GM19397 (cell line): ENCODE results near the gene NKAIN4.

Experiments
- ATAC-seq: cut with Tn5 transposase; IDR thresholded peaks from one replicate; pipeline ENCODE4 v1.9.1; 2021; ENCODE audit warnings: mild to moderate bottlenecking, moderate library complexity; ENCODE audit not compliant: unreplicated experiment

The NKAIN4 gene

DNA sequence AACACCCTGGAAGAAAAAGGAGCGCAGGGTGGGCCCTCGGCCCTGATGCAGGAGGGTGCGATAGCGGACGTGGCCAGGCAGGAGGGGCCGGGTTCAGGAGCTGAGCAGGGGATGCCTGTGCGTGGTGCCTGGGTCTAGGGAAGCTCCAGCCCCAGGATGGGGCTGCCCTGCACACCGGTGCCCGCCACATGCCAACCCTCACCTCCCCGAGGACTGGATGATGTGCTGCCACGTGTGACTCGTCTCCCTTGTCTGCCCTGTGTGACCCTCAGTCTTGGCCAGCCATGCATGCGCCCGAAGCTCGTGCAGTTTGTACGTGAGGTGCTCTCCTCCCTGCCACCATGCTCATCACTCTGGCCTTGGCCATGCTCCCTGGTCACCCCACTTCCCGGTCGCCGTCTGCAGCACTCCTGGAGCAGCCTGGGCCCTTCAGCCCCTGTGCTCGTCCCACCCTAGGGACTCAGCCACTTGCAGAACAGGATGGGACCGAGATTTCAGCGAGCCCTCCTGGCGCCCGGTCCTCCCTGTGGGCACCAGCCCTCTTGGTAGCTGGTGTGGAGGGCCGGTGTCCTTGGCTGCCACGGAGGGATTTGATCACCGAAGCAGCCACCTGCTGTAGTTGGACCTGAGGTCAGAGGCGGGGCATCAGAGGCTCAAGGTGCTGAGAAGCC is 34.5 kb upstream of the NKAIN4 start:
- no peak for ATAC-seq

DNA sequence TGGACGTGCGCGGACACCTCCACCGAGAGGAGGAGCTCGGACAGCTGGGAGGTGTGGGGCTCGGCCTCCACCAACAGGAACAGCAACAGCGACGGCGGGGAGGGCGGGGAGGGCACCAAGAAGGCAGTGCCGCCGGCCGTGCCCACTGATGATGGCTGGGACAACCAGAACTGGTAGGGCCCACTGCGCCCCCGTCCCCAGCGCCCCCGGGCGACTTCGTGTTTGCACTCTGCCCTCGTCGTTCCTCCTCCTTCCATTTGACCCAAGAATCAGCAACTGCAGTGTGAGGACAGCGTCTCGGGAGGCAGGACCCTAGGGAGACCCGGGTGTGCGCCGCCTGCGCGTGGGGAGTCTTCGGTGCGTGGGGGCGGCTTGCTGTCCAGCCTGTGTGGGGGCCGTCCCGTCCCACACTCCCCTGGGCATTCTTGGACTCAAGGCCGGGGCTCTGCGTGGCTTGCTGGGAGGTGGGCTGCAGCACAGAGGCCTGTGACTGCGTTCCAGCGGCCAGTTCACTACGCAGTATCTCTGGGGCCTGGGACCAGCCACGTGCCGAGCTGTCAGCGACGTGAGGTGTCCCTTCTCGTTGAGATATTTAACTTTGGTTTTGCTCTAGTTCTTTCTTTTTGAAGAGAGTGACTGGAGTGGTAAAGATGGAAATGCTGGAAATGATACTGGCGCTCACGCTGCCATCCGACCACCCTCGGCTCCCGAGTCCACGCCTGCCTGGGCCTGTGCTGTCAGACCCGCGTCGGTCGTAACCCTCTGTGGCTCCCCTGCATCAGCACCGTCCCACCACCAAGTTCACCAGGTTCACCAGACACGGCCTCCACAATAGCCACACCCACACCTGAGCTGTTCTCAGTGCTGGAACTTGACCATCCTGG is 33.7 kb upstream of the NKAIN4 start:
- no peak for ATAC-seq

DNA sequence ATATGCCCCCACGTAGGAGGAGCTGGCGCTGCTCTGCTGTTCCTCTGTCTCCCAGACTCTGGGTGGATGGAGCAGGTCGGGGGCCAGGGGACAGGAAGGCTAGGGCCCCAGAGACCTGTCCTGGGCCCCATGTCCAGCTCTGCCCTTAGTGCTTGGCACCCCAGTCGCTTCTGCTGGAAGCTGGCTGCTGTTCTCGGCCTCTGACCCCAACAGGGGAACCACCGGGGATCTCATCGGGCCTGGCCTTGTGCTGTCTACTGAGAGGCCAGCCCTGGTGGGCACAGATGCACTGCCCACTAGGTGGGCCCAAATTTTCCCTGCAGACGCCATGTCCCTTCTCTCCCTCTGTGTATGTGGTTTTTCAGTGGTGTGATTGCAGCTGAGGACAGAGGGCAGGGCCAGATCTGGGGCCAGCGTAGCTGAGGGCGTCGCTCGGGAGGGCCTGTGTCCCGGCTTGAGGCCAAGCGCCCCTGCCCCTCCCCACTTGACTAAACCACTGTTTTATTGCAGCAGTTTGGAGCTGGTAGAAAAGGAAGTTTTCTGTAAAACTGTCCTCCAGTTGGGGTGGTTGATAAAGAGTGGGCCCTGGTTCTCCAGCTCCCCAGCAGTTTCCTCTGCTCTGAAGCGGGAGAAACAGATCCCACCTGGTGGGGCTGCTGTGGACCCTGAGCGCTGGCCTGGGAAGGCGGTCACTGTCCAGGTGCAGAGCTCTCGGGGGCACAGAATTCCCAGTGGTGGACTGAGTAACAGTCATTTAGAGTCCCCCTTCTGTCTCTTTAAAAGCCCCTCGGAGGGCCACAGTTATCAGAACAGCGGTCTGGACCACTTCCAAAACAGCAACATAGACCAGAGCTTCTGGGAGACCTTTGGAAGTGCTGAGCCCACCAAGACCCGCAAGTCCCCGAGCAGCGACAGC is 32.8 kb upstream of the NKAIN4 start:
- no peak for ATAC-seq

DNA sequence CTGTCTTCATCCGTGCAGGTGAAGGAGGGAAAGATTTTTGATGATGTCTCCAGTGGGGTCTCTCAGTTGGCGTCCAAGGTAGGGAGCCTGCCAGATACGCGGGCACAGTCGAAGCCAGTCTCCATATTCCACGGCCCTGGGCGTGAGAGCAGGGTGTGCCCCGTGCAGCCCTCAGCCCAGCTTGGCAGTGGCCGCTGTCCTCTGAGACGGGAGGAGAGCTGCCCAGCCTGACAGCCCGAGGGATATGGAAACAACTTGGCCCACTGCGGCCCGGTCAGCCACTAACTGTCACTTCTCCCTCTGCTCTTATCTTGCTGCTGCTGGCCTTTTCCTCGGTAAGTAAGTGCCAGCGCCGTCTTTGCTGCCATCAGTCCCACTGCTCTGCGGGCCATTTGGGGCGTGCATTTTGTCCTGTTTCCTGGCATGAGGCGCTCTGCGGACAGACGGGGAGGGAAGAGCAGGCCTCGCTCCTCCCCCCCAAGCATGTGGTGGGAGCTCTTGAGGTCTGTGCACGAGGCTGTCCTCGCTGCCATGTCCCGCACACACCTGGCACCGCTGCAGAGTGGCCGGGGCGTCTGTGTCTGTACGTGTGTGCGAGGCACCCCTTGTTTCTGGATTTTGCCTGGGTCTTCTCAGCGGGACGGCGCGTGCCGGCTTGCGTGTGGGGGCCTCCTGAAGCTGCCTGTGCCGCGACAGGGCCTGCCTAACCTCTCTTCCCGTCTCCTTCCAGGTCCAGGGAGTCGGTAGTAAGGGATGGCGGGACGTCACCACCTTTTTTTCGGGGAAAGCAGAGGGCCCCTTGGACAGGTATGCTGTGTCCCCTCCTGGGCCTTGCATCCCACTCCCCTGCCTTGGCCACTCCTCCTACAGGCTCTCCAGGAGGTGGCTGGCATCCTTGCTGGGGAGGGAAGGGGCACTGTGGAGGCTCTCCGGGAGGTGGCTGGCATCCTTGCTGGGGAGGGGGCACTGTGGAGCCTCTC is 31.7 kb upstream of the NKAIN4 start:
- ATAC-seq: no peak

DNA sequence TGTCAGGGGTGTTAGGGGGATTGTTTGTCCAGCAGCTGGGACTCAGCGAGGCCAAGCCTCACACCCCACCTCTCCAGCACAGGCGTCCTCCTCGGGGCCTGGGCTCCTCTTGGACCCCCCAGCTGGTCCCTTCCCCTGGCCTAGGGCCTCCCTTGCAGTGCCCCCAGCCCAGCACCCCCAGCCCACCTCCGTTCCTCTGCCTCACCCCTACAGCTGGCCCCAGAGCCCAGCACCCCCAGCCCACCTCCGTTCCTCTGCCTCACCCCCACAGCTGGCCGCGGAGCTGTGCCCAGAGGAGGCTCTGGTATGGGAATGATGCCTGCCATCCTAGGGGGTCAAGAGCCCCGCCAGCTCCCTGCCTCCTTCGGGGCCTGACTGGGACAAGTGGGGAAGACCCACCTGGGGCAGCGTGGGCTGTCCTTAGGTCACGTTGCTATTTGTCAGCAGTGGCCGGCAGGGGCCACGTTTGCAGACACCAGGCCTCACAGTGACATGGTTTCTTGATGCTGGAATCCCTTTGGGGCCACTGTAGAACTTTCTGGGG is 30.8 kb upstream of the NKAIN4 start:
- ATAC-seq: no peak

DNA sequence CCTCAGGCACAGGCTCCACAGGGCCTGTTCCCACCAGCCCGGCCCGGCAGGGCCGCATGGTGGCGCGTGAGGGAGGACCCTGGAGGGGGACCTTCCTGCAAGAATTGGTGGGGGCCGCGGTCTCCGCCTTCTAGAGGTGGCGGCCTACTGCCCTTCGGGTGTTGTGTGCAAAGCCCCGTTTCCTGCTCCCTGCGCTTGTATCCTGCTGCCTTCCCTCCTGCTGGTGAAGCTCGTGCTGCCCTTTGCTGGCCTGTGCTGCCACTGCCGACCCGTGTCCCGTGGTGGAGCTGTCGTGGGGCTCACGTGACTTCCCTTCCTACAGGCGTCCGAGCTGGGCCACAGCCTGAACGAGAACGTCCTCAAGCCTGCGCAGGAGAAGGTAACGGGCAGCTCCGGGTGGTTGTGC is 30.3 kb upstream of the NKAIN4 start:
- no peak for ATAC-seq

DNA sequence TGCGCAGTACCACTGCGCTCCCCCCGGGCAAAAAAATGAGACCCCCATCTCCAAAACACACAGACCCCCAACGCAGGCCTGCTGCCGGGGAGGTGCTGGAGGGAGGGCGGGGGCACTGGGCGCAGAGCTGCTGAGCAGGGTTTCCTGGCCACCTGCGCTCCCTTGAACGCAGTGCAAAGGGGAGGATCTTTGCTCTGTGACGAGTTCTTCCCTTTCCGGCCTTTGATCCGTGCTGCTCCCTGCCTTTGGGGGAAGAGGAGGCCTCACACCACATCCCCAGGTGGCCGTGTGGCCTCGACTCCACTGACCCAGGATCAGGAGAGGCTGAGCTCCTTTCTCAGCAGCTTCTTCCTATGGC is 29.8 kb upstream of the NKAIN4 start:
- ATAC-seq: no peak

DNA sequence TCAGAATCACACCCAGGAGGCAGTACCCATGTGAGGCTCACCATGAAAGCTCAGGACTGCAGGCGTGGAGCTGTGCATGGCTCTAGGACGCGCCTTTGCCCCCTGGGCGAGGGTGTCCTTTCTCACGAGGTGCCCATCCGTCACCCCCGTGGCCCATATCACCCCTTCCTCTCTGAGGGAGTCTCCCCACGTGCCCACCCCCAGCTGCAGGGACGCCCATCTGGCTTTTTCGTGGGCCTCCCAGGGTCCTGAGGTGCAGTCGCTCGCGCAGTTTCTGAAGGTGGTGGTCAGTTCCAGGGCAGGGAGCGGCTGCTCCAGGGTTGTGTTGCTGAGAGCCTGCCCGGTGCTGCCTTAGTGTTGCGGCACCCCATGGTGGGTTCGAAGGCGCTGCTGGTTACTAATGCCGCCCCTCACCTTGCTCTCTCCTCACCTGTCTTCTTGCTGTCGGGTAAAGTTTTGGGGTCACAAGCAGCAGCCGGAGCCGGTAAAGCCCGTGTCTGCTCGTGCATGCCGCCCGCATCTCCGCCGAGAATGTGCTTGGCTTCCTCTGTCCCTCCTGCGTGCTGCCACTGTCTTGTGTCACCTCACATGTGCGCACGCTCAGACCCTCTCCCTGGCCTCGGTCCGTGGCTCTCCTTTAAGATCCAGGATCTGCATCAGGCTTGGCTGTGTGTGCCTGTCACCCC is 29.3 kb upstream of the NKAIN4 start:
- ATAC-seq: no peak

DNA sequence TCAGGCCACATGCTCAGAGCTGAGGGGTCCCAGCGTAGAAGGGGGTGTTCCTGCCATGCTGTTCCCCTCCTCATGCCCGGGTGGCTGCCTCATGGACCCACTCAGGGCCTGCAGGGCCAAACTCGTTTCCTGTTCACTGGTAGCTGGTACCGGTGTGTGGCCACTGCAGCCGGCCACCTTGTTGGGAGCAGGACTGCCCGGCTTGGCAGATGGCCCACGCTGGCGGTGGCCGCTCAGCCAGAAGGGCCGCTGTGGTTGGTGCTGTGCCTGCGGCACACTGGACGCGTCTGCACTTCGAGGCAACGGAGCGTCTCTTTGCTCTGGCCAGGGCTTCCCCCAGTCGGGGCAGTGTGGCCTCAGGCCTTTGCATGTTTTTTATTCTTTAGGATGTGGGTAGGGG is 28.7 kb upstream of the NKAIN4 start:
- no peak for ATAC-seq

DNA sequence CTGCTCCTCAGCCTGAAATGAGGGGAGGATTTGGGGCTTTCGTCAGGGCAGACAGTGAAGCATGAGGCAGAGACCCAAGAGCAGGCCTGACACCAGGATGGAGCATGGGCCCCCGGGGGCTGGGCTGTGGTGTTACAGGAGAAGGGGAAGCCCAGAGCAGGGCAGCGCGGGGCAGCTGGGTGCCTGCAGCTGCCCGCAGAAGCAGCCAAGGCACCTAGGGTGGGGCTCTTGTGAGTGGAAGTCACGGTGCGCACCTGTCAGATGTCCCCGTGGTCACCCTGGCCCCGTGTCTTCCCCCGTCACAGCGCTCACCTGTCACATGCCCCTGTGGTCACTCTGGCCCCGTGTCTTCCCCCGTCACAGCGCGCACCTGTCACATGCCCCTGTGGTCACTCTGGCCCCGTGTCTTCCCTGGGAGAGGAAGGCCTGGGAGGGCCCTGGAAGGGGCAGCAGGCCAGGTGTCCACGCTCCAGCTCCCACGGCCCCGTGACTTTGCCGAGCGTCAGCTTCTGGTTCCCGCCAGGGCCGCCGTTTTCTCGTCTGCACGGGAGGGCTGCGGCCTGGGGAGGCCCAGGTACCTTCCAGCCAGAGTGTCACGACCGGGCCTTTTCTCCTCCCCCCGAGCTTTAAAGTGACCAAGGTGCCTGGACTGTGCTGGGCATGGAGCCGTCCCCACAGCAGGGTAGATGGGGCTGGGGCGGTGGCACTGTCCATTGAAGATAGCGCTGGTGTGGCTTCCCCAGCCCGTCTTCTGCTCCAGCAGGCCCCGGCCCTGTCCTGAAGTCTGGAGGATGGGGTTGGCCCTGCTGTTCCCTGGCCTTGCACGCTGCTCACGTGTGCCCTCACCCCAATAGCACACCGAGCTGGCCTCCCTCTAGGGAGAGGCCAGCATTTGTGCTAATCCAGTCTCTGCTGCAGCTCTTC is 27.7 kb upstream of the NKAIN4 start:
- ATAC-seq: no peak

DNA sequence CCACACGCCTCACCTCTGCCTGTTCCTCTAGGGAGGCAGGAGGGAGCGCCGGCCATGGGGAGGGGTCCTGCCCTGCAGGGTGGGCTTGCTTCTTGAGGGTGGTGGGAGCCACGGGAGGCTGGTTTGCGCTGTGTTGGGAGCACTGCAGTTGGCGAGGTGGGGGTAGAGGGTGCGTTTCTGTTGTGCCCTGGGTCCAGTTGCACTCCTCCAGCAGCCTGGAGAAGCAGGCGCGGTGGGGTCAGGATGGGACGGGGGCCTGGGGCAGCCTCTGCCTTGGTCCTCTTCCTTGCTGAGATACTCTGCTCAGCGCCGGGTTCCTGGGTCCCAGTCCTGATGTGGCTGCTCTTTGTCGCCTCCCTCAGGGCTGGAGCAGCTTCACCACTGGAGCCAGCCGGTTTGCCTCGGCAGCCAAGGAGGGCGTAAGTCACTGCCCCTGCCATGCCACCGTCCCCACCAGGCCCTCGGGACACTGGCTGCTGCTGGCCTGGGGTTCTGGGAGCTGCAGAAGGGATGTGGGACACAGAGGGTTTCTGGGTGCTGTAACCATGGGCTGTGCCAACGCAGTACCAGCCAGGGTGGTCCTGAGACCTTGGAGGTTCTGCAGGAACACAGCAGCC is 26.8 kb upstream of the NKAIN4 start:
- no peak for ATAC-seq

DNA sequence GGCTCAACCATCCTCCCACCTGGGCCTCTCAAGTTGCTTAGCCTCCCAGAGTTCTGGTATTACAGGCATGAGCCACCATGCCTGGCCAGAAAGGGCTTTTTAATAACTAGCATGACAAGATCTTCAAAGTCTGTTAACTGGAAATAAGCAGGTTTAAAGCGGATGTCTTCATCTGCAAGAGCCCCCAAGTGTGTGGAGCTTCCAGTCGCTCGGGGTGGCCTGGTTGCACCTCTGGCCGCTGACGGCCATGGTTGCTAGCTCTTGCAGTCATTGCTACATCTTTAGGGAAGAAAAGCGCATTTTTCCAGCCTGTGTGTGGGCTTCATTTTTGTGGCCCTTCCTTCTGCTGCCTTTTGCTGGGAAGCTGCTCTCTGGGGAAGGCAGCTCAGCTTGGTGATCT is 26.1 kb upstream of the NKAIN4 start:
- no peak for ATAC-seq

DNA sequence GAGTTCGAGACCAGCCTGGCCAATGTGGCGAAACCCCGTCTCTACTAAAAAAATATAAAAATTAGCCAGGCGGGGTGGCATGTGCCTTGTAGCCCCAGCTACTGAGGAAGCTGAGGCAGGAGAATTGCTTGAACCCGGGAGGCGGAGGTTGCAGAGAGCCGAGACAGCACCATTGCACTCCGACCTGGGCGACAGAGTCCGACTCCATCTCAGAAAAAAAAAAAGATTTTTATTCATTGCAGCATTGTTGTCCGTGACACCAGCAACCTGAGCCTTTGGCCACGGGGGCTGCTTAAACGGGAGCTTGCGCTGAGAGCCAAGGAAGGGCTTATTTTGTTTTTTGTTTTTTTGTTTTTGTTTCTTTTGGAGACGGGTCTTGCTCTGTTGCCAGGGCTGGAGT is 25.7 kb upstream of the NKAIN4 start:
- ATAC-seq: no peak

DNA sequence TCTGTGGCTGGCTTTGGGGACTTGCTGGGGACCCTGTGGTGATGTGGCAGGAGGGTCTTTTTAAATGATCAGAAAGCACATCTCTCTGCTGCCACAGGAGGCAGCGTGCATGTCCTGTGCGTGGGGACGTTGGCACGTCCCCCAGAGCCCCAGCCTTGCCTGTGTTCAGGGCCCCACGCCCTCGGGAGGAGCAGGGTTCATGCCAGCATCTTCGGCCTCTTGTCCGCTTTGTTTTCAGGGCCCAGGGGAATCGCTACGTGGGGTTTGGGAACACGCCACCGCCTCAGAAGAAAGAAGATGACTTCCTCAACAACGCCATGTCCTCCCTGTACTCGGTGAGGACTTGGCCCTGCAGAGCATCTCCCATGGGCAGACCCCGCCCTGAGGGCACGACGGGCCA is 24.4 kb upstream of the NKAIN4 start:
- ATAC-seq: no peak

DNA sequence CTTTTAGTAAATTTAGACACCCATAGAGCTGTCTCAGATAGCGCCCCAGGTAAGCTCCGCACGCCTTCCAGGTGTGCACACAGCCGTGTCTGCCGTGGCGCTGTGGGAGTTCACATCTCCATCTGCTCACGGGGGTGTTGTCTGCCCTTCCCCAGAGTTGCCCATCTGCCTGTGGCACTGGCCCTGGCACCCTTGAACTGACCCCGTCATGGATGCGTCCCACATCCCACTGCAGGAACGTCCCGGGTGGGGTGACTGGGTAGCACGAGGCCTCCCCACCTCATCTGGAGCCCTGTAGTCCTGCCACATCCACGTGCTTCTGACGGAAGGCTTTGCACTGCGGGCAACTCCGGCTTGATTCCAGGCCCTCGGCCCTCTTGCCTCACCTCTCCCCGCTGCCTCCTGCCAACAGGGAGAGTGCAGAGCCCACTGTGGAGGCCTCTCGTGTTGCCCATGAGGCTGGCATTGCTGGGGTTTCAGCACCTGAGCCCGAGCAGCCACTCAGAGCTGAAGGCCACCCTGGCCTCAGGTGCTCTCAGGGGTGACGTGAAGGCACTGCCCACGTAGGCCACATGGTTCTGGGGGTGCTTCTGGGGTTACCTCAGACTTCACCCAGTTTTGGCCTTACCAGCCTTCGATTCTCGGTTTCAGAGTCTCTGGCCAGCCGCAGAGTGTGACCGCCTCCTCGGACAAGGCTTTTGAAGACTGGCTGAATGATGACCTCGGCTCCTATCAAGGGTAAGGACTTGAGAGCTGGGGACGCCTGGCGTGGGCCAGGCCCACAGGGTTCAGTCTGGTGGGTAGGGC is 23.4 kb upstream of the NKAIN4 start:
- no peak for ATAC-seq

DNA sequence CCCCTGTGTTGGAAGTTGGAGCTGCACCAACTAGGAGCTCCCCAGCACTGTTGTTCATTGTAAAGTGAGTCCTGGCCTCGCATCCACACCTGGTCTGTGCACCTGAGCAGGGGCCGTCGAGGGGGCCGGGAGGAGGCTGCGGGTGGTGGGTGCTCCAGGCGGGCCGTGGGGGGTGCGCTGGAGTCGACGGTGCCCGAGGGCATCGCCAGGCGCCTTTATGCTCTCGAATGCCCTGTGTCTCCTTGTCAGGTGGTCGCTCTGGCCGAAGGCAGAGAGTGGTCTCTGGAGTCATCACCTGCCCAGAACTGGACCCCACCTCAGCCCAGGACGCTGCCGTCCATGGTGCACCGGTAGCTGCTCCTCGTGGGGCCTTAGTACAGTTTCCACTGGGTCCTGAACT is 22.7 kb upstream of the NKAIN4 start:
- ATAC-seq: no peak

DNA sequence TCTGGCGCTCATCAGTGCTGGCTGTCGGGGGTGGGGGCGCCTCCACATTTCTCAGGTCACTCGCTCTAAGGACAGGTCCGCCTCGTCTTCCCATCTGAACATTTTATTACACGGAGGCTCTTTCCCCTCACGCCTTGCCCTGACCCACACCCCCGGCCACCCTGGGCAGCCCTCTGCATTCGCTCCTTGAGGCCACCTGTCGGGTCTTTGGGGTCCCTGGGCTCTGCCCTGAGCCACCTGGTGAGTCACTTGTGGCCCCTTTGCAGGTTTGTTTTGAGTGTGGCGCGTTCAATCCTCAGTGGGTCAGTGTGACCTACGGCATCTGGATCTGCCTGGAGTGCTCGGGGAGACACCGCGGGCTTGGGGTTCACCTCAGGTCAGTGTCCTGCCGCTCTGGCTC is 21.6 kb upstream of the NKAIN4 start:
- ATAC-seq: no peak
